K562 (cell line): ENCODE measurements around the gene B9D2. TPM values are rescaled to one million over a fixed set of nuclear protein-coding genes. Genes with fewer than 3 reads are reported as not detected.

Experiments used
- ATAC-seq: fragments of 200-7000 bp; cut with Tn5 transposase; 3 replicates; pipeline ENCODE4 v1.9.1; 2020; ENCODE audit warnings: moderate library complexity
- BruUV-seq: library from RNA; stranded (reverse); fragments of 400-500 nt; replicated peaks from 2 replicates; lab custom pipeline; 2021; lab: Mats Ljungman, UMichigan
- CTCF ChIA-PET: fragments of 300-600 bp; formaldehyde crosslinking; extraction: SDS; loops from one replicate; lab custom pipeline; 2021; ENCODE audit warnings: low intra/inter-chr PET ratio; lab: Yijun Ruan, JAX
- POLR2A ChIA-PET: fragments of 300-600, 350-650 bp; sonication (Branson Sonifier 250); formaldehyde crosslinking; extraction: SDS; loops from one replicate; lab custom pipeline; 2021; ENCODE audit warnings: antibody characterized with exemption, inconsistent platforms; lab: Yijun Ruan, JAX
- DNase-seq, 4 experiments: peaks; one replicate each; pipeline versions ENCODE4 v3.0.0 to v3.0.0-alpha.2; 2011 to 2018; ENCODE audit warnings: low spot score in 3 of 4, mixed read lengths in 3 of 4; ENCODE audit errors: extremely low read depth in 1 of 4
- FAIRE-seq: peaks from 2 replicates; lab custom pipeline; 2011; peaks lifted over from hg19 to GRCh38; lab: Jason Lieb, UNC
- H2AFZ ChIP-seq: 2 replicates; pipeline ENCODE4 v1.6.0; 2011; ENCODE audit warnings: low read depth, low read length, control low read depth, inconsistent platforms
- H3K27ac ChIP-seq: fragments of 200-600 bp; 3 replicates; pipeline ENCODE4 v1.8.0; 2011; ENCODE audit warnings: low read depth, mild to moderate bottlenecking, control low read depth, inconsistent platforms, low read length, moderate library complexity, mixed read lengths; ENCODE audit errors: extremely low read depth
- H3K27me3 ChIP-seq, 2 experiments: fragments of 300-600 bp in 1 of 2; 2 replicates in 1 of 2; 3 replicates in 1 of 2; pipeline versions ENCODE4 v1.6.0 to v1.8.0; 2011; ENCODE audit warnings: inconsistent platforms in 2 of 2, low read length in 2 of 2, mild to moderate bottlenecking in 1 of 2, mixed read lengths in 1 of 2, moderate library complexity in 1 of 2; ENCODE audit not compliant: control insufficient read depth in 2 of 2, insufficient read depth in 2 of 2
- H3K36me3 ChIP-seq: fragments of 300-600 bp; 3 replicates; pipeline ENCODE4 v1.8.0; 2011; ENCODE audit warnings: mild to moderate bottlenecking, low read length, inconsistent platforms; ENCODE audit not compliant: control insufficient read depth, insufficient read depth
- H3K4me1 ChIP-seq, 2 experiments: fragments of 200-600 bp in 1 of 2; replicated peaks in 1 of 2; 2 replicates in 1 of 2; 3 replicates in 1 of 2; pipeline versions ENCODE4 v1.5.1 to v1.8.0; 2011; ENCODE audit warnings: inconsistent platforms in 2 of 2, low read length in 2 of 2, mild to moderate bottlenecking in 1 of 2, mixed read lengths in 1 of 2, moderate library complexity in 1 of 2; ENCODE audit not compliant: control insufficient read depth in 2 of 2, insufficient read depth in 2 of 2
- H3K4me2 ChIP-seq: 2 replicates; pipeline ENCODE4 v1.6.1; 2011; ENCODE audit warnings: low read length, control low read depth, inconsistent platforms, mixed read lengths; ENCODE audit not compliant: insufficient read depth
- H3K4me3 ChIP-seq: fragments of 200-600 bp; sonication (generic), shearing (Covaris generic); 2 replicates; pipeline ENCODE4 v1.5.1; 2016; ENCODE audit warnings: control low read depth, inconsistent platforms
- H3K79me2 ChIP-seq: fragments of 200-600 bp; 3 replicates; pipeline ENCODE4 v1.8.0; 2011; ENCODE audit warnings: low read length, inconsistent platforms; ENCODE audit not compliant: control insufficient read depth, insufficient read depth
- H3K9ac ChIP-seq, 2 experiments: 2 replicates each; pipeline versions ENCODE4 v1.6.0 to v1.6.1; 2011; ENCODE audit warnings: low read depth in 2 of 2, low read length in 2 of 2, control low read depth in 1 of 2, inconsistent platforms in 1 of 2, mild to moderate bottlenecking in 1 of 2, mixed read lengths in 1 of 2; ENCODE audit not compliant: insufficient read depth in 1 of 2
- H3K9me1 ChIP-seq: one replicate; pipeline ENCODE4 v1.6.0; 2011; ENCODE audit warnings: inconsistent platforms, mild to moderate bottlenecking, low read length, moderate library complexity; ENCODE audit not compliant: control insufficient read depth, insufficient read depth
- H3K9me3 ChIP-seq: replicated peaks from 2 replicates; pipeline ENCODE4 v1.5.1; 2011; ENCODE audit warnings: low read depth, low read length, inconsistent platforms; ENCODE audit not compliant: control insufficient read depth, insufficient read depth
- H4K20me1 ChIP-seq: replicated peaks from 2 replicates; pipeline ENCODE4 v1.6.1; 2011; ENCODE audit warnings: low read length, inconsistent platforms, mixed read lengths; ENCODE audit not compliant: control insufficient read depth, insufficient read depth
- CEBPB ChIP-seq: fragments of 450-650 bp; IDR thresholded peaks from 2 replicates; pipeline ENCODE4 v1.6.1; 2016; ENCODE audit warnings: missing genetic modification characterization, missing compliant biosample characterization
- CEBPG ChIP-seq, 3 experiments: fragments of 200-800 bp in 1 of 3; sonication (Bioruptor generic) in 1 of 3; sonication (generic) in 1 of 3; formaldehyde crosslinking in 1 of 3; IDR thresholded peaks in 2 of 3; conservative IDR thresholded peaks in 1 of 3; 2 replicates each; pipeline versions ENCODE4 v1.6.1 to v1.8.0; 2016 to 2022; ENCODE audit warnings: missing compliant biosample characterization in 2 of 3, missing genetic modification characterization in 2 of 3, mild to moderate bottlenecking in 1 of 3, missing genetic modification reagents in 1 of 3
- CHCHD3 ChIP-seq: fragments of 250-450 bp; sonication (Bioruptor Pico); IDR thresholded peaks from 2 replicates; pipeline ENCODE4 v2.1.2; 2022; ENCODE audit warnings: mild to moderate bottlenecking
- HNRNPK ChIP-seq: fragments of 200-400 bp; formaldehyde crosslinking; IDR thresholded peaks from one replicate; pipeline ENCODE4 v1.6.1; 2018; ENCODE audit warnings: mild to moderate bottlenecking, low read depth, low read length; ENCODE audit not compliant: poor library complexity, severe bottlenecking
- NFIX ChIP-seq: fragments of 250-450 bp; sonication (Bioruptor Pico); IDR thresholded peaks from 2 replicates; pipeline ENCODE4 v1.4.0; 2020; ENCODE audit warnings: low read depth, mild to moderate bottlenecking, moderate library complexity
- POLR2G ChIP-seq: fragments of 200-400 bp; formaldehyde crosslinking; IDR thresholded peaks from 2 replicates; pipeline ENCODE4 v1.6.1; 2017; ENCODE audit warnings: low read depth, mild to moderate bottlenecking, antibody characterized with exemption, low read length, moderate library complexity
- SPI1 ChIP-seq: IDR thresholded peaks from 2 replicates; pipeline ENCODE4 v1.6.1; 2011; ENCODE audit warnings: low read depth, low read length, control low read depth, borderline replicate concordance
- ZNF408 ChIP-seq: fragments of 250-450 bp; sonication (Bioruptor Pico); IDR thresholded peaks from 2 replicates; pipeline ENCODE4 v1.4.0; 2020; ENCODE audit warnings: low read depth, mild to moderate bottlenecking, moderate library complexity
- WGBS: fragments of 100-300 bp; shearing (Covaris generic); methylation state at CpG from one replicate; pipeline ENCODE4 v1.1.6; 2016; ENCODE audit warnings: low coverage, mixed read lengths; ENCODE audit not compliant: insufficient coverage; ENCODE audit errors: missing lambda C conversion rate; 5-methylcytosine and 5-hydroxymethylcytosine counted together
- in situ Hi-C: fragments of 300-500 bp; cut with MboI; formaldehyde crosslinking; loops from 4 replicates; pipeline ENCODE4 v1.15.0; 2018; ENCODE audit warnings: inconsistent platforms, mixed read lengths
- intact Hi-C: fragments of 100-400 bp; cut with micrococcal nuclease; formaldehyde crosslinking; loops from 2 replicates; pipeline ENCODE4 v1.14.2; 2022
- polyA plus RNA-seq, 8 experiments: library from polyadenylated mRNA; depleted of rRNA in 4 of 8; stranded (reverse) in 5 of 8; unstranded in 3 of 8; fragments of >200 nt; fragmentation: Nextera tagmentation in 2 of 8; fragmentation: Illumina TruSeq in 1 of 8; extraction: Ambion mirVana in 2 of 8; extraction: Trizol in 1 of 8; gene quantifications; 2 replicates each; pipeline versions ENCODE4 v1.2.1 to v1.2.3, GENCODE V29; 2011 to 2014; ENCODE audit warnings: inconsistent platforms in 1 of 8, missing spikeins in 1 of 8
- total RNA-seq, 7 experiments: library from RNA; depleted of rRNA in 6 of 7; stranded (reverse); fragments of >200 nt in 6 of 7; fragmentation: Illumina TruSeq in 2 of 7; extraction: Trizol in 2 of 7; gene quantifications; 2 replicates each; pipeline versions ENCODE4 v1.2.1 to v1.2.3, GENCODE V29; 2011 to 2021; ENCODE audit warnings: low replicate concordance in 1 of 7
- TF ChIP-seq, protein P1 (sequence below): sonication (generic); formaldehyde crosslinking; IDR thresholded peaks from 2 replicates; pipeline ENCODE4 v1.8.1; 2023; ENCODE audit warnings: mild to moderate bottlenecking, missing genetic modification reagents

B9D2 gene
- total and polyA plus RNA-seq, 9 of the 15 experiments (the other 6 are each of a cell fraction or from before 2014, with no cell fraction given): 0.83 to 6.9 (median 2.8) TPM

- POLR2A ChIA-PET: no interaction called here
- CTCF ChIA-PET: no interaction called here
- BruUV-seq: no TSS peak
These were observed 12.5 kb upstream of the B9D2 start, which contains the start of gene TMEM91 for GRCh38 chr19:41376241-41376997. Gene TMEM91, plus strand, starts transcription at chr19:41376533. Its CDS starts 1,777 bp downstream, at chr19:41378310.

More at GRCh38 chr19:41376241-41376997, 12.5 kb upstream of the B9D2 start, which contains the start of gene TMEM91:
- Histone ChIP-seq H3K9ac (0 out of 4 replicates have a peak within 1 kb of the TSS, but pooled peaks of 1 of the 2 experiments have one; percentile 26), H3K27ac (no peak within 1 kb of the TSS), H3K27me3 (no peaks in the 10 kb centered on the region), H4K20me1 (no peaks in the 10 kb centered on the region), H3K4me1 (peaks cover 0 to 19% of the 10 kb centered on the region in 2 experiments; a peak in 3 of 5 replicates), H3K4me2 (no peak within 1 kb of the TSS), H3K36me3 (0 out of 3 replicates have a peak, but pooled peaks cover 3% of the 10 kb centered on the region), H3K9me1 (no peaks in the 10 kb centered on the region), H3K9me3 (no peaks in the 10 kb centered on the region), H3K79me2 (peaks cover 6% of the 10 kb centered on the region; the same call in 1 of the 3 replicates), H2AFZ (no peak within 1 kb of the TSS), H3K4me3 (no peak within 1 kb of the TSS)
- ATAC-seq: no peak
- intact Hi-C loops: no loop called here
- in situ Hi-C loops: no loop called here
- WGBS: 88% methylated on average over 23 of the region's 47 CpGs
- peak in 1 of 4 experiments; percentile 37 for DNase-seq
- TF ChIP-seq CEBPG (CRISPR knock-in tag; IDR thresholded peaks at IDR 0.05): no peak
- peak in 1 of 2 experiments; percentile 16; a peak in 2 of 4 replicates for TF ChIP-seq CEBPG (tag; conservative IDR thresholded peaks at IDR 0.05 in 1 of 2, IDR thresholded peaks at IDR 0.05 in 1 of 2)
- no peak for TF ChIP-seq SPI1
- no peak for TF ChIP-seq NFIX (CRISPR knock-in tag)
- no peak for TF ChIP-seq CHCHD3 (CRISPR knock-in tag)
- TF ChIP-seq ZNF408: no peak
- TF ChIP-seq HNRNPK: no peak
- peak; percentile 63 for TF ChIP-seq CEBPB (tag)
- TF ChIP-seq, protein P1, sequence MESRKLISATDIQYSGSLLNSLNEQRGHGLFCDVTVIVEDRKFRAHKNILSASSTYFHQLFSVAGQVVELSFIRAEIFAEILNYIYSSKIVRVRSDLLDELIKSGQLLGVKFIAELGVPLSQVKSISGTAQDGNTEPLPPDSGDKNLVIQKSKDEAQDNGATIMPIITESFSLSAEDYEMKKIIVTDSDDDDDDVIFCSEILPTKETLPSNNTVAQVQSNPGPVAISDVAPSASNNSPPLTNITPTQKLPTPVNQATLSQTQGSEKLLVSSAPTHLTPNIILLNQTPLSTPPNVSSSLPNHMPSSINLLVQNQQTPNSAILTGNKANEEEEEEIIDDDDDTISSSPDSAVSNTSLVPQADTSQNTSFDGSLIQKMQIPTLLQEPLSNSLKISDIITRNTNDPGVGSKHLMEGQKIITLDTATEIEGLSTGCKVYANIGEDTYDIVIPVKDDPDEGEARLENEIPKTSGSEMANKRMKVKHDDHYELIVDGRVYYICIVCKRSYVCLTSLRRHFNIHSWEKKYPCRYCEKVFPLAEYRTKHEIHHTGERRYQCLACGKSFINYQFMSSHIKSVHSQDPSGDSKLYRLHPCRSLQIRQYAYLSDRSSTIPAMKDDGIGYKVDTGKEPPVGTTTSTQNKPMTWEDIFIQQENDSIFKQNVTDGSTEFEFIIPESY (CRISPR knock-in tag): peak; percentile 87
- TF ChIP-seq POLR2G: peak; percentile 61
- FAIRE-seq: no peak
